ENCODE data around the gene NBEAL2. TPM values are rescaled to one million over a fixed set of nuclear protein-coding genes. Genes with fewer than 3 reads are reported as not detected.
"Not testable (repeated sequence)": the region's sequence is repeated elsewhere in the genome, so short reads cannot be mapped to it uniquely, and the experiment has no call there.

Gene NBEAL2
- total RNA-seq, 1 donor: 4.3 TPM

DNA sequence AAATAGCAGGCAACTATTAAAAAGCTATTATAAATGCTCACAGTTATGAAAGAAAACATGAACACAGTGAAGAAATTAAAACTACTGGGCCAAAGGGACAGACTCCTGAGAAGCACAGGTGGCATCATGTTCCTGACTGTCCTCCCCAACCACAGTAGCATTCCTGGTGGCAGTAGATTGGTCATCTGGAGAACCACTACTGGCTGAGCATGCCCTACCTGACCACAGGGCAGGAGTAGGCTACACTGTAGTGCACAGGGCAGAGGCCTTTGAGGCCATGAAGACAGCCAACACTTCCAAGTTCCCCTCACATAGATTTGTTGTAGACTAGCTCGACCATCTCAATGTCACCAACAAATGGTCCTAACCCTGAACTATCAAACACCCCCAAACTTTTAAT, 49.2 kb downstream of the NBEAL2 start:
- H4K20me1 ChIP-seq (ENCODE audit: insufficient read depth, low read length): peaks cover 19% of the 10 kb centered on the region
- H3K79me2 ChIP-seq (ENCODE audit: insufficient read depth, low read length): peaks cover 33% of the 10 kb centered on the region
- peaks cover 8% of the 10 kb centered on the region for H3K4me1 ChIP-seq (ENCODE audit: insufficient read depth, low read length)

DNA sequence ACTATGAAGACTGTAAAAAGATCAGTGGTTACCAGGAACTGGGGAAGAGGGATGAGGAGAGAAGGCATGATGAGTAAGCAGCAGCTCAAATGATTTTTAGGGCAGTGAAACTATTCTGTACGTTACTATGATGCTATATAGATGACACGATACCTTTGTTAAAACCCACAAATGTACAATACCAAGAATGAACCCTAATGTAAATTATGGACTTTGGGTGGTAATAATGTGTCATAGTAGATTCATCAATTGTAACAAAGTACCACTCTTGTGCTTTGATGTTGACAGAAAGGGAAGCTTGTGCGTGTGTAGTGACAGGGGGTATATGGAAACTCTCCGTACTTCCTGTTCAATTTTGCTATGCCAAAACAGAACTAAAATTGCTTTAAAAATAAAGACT, 51.6 kb downstream of the NBEAL2 start:
- peaks cover 14% of the 10 kb centered on the region for H3K79me2 ChIP-seq (ENCODE audit: insufficient read depth, low read length)
- not testable (repeated sequence) for H3K4me2 ChIP-seq (ENCODE audit: insufficient read depth, low read length); H3K9me3 ChIP-seq (ENCODE audit: low read depth, low read length); DNase-seq (ENCODE audit: insufficient read length, low spot score, missing footprints); H3K27me3 ChIP-seq (ENCODE audit: insufficient read depth, low read length); H3K27ac ChIP-seq (ENCODE audit: low read depth, low read length); H4K20me1 ChIP-seq (ENCODE audit: insufficient read depth, low read length); H3K4me3 ChIP-seq (ENCODE audit: insufficient read depth, low read length); H2AFZ ChIP-seq (ENCODE audit: low read length); H3K4me1 ChIP-seq (ENCODE audit: insufficient read depth, low read length)
- peaks cover 27% of the 10 kb centered on the region for H3K36me3 ChIP-seq (ENCODE audit: insufficient read depth, low read length)

More for the DNA sequence above, 49.2 kb downstream of the NBEAL2 start:
- no peak for DNase-seq (ENCODE audit: insufficient read length, low spot score, missing footprints)
- Histone ChIP-seq H3K27me3 (ENCODE audit: insufficient read depth, low read length) (no peaks in the 10 kb centered on the region), H3K4me2 (ENCODE audit: insufficient read depth, low read length) (no peak overlapping the region), H3K27ac (ENCODE audit: low read depth, low read length) (no peak overlapping the region), H3K9me3 (ENCODE audit: low read depth, low read length) (no peaks in the 10 kb centered on the region), H2AFZ (ENCODE audit: low read length) (no peak overlapping the region), H3K4me3 (ENCODE audit: insufficient read depth, low read length) (no peak overlapping the region), H3K36me3 (ENCODE audit: insufficient read depth, low read length) (peaks cover 6% of the 10 kb centered on the region)
- TF ChIP-seq, protein P1, sequence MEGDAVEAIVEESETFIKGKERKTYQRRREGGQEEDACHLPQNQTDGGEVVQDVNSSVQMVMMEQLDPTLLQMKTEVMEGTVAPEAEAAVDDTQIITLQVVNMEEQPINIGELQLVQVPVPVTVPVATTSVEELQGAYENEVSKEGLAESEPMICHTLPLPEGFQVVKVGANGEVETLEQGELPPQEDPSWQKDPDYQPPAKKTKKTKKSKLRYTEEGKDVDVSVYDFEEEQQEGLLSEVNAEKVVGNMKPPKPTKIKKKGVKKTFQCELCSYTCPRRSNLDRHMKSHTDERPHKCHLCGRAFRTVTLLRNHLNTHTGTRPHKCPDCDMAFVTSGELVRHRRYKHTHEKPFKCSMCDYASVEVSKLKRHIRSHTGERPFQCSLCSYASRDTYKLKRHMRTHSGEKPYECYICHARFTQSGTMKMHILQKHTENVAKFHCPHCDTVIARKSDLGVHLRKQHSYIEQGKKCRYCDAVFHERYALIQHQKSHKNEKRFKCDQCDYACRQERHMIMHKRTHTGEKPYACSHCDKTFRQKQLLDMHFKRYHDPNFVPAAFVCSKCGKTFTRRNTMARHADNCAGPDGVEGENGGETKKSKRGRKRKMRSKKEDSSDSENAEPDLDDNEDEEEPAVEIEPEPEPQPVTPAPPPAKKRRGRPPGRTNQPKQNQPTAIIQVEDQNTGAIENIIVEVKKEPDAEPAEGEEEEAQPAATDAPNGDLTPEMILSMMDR (IDR thresholded peaks at IDR 0.05; ENCODE audit: extremely low read depth, low read depth, low read length): no peak

DNA sequence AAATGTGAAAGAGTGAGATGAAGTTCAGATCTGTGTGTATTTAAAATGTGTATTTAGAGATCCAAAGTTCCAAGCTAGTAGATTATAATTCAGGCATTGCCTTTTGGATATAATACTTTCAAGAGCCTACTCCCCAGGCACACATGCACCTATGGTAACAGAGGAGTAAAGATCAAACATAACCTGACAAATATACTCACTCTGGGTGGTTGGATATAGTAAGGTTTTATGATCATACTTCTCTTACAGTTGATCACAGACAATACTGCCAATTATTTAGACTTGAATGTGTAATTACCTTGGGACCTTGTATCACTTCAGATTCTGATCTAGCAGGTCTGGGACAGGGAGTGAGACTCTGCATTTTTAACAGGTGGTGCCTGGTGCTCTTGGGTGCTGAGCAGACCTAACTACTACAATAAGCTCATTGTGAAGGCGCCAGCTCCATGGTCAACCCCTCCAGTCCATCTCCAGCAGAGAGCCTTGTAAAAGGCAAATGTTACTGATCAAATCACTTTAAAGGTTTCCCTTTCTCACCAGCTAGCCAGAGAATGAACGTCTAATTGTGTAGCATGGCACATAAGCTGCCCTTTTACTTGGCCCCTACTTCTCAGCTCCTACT, 55.5 kb downstream of the NBEAL2 start:
- Histone ChIP-seq H3K27me3 (ENCODE audit: insufficient read depth, low read length) (no peaks in the 10 kb centered on the region), H3K36me3 (ENCODE audit: insufficient read depth, low read length) (peaks cover 30% of the 10 kb centered on the region), H3K4me2 (ENCODE audit: insufficient read depth, low read length) (no peak overlapping the region), H3K4me3 (ENCODE audit: insufficient read depth, low read length) (no peak overlapping the region), H3K4me1 (ENCODE audit: insufficient read depth, low read length) (no peaks in the 10 kb centered on the region), H3K9me3 (ENCODE audit: low read depth, low read length) (no peaks in the 10 kb centered on the region), H3K79me2 (ENCODE audit: insufficient read depth, low read length) (peaks cover 5% of the 10 kb centered on the region), H2AFZ (ENCODE audit: low read length) (no peak overlapping the region), H3K27ac (ENCODE audit: low read depth, low read length) (no peak overlapping the region), H4K20me1 (ENCODE audit: insufficient read depth, low read length) (peaks cover 6% of the 10 kb centered on the region)
- no peak for DNase-seq (ENCODE audit: insufficient read length, low spot score, missing footprints)
- TF ChIP-seq, protein P1 (IDR thresholded peaks at IDR 0.05; ENCODE audit: extremely low read depth, low read depth, low read length): no peak

DNA sequence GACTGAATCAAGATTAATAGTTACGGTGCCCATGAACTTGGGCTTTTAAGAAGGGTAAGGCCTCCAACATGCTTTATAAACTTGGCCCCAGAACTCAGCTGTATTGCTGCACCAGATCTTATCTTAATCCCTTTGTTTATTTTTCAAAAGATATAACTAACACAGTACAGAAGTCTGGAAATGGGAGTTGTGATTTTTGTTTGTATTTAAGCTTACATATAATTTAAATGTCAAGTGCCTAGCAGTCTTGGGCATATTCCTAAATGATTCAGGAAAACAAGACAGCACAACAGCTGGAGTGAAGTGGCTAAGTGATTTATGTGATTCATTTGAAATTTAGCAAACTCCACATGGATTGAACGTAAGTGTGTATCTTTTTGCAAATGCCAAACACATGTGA, 56.2 kb downstream of the NBEAL2 start:
- Histone ChIP-seq H3K27ac (ENCODE audit: low read depth, low read length) (no peak overlapping the region), H3K4me3 (ENCODE audit: insufficient read depth, low read length) (no peak overlapping the region), H3K27me3 (ENCODE audit: insufficient read depth, low read length) (no peaks in the 10 kb centered on the region), H3K4me1 (ENCODE audit: insufficient read depth, low read length) (no peaks in the 10 kb centered on the region), H3K36me3 (ENCODE audit: insufficient read depth, low read length) (peaks cover 37% of the 10 kb centered on the region), H4K20me1 (ENCODE audit: insufficient read depth, low read length) (peaks cover 6% of the 10 kb centered on the region), H3K79me2 (ENCODE audit: insufficient read depth, low read length) (peaks cover 5% of the 10 kb centered on the region), H3K9me3 (ENCODE audit: low read depth, low read length) (no peaks in the 10 kb centered on the region), H2AFZ (ENCODE audit: low read length) (no peak overlapping the region), H3K4me2 (ENCODE audit: insufficient read depth, low read length) (no peak overlapping the region)
- TF ChIP-seq, protein P1 (IDR thresholded peaks at IDR 0.05; ENCODE audit: extremely low read depth, low read depth, low read length): no peak
- no peak for DNase-seq (ENCODE audit: insufficient read length, low spot score, missing footprints)
